HG03354 (cell line): ENCODE data around the gene SLC25A33.

Experiments used
- ATAC-seq: cut with Tn5 transposase; IDR thresholded peaks from one replicate; pipeline ENCODE4 v1.9.1; 2021; ENCODE audit warnings: mild to moderate bottlenecking; ENCODE audit not compliant: unreplicated experiment, poor library complexity, severe bottlenecking

SLC25A33 gene

DNA sequence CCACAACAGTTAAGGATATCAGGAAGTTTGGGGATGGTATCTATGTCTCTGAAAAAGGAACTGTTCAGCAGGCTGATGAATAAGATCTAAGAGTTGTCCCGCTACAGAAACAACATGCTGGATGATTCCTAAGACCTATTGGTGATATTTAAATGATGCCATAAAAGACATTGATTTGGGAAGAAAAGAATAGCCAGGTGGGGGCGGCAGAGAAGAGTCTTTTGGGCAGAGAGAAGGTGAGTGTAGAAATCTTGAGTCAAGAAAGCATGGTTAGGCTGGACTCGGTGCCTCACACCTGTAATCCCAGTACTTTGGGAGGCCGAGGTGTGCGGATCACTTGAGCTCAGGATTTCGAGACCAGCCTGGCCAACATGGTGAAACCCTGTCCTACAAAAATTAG is 37.6 kb downstream of the SLC25A33 start:
- ATAC-seq = no peak

DNA sequence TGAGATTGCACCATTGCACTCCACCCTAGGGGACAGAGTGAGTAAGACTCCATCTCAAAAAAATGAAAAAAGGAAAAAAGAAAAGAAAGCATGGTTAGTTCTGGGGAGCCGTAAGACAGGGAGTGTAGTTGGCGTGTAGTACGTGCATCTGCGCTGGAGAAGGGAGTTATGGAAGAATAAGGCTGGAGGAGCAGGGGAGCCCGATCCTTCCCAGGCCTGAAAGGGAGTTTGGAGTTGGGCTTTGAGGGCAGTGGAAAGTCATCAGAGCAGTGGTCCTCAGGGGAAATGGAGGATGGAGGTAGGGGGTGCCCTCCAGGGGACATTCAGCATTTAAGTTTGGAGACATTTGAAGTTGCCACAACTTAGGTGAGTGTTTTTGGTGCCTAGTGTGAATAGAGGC is 38.2 kb downstream of the SLC25A33 start:
- ATAC-seq = no peak

GRCh38 chr1:9580942-9581341 is 41.7 kb downstream of the SLC25A33 start:
- ATAC-seq = no peak

DNA sequence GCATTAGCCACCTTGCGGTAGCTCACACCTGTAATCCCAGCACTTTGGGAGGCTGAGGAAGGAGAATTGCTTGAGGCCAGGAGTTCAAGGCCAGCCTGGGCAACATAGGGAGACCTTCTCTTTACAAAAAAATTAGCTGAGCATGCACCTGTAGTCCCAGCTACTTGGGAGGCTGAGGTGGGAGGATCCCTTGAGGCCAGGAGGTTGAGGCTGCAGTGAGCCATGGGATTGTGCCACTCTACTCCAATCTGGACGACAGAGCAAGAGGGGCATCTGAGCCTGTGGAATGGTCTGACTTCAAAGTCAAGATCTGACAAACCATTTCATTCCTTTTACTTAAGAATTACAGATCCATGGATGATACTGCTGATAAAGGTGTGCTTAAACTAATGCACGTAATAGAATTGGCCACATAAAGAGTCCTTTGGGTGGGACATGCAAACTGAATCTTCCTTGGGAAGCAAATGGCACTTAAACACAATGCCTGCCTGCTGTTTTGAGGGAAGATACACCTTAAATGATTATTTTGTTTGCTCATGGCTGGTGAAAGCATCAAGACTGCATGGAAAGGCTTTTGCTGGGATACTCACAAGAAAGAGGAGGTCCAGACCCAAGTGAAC is 47.0 kb downstream of the SLC25A33 start:
- ATAC-seq = no peak

GRCh38 chr1:9588551-9589143 is 49.4 kb downstream of the SLC25A33 start, which contains the start of gene TMEM201:
Gene TMEM201, plus strand, starts transcription at chr1:9588911. Its CDS starts 20 bp downstream, at chr1:9588931.
- ATAC-seq = peak; percentile 72

GRCh38 chr1:9589144-9589718 is 50.0 kb downstream of the SLC25A33 start:
- ATAC-seq = peak; percentile 21

DNA sequence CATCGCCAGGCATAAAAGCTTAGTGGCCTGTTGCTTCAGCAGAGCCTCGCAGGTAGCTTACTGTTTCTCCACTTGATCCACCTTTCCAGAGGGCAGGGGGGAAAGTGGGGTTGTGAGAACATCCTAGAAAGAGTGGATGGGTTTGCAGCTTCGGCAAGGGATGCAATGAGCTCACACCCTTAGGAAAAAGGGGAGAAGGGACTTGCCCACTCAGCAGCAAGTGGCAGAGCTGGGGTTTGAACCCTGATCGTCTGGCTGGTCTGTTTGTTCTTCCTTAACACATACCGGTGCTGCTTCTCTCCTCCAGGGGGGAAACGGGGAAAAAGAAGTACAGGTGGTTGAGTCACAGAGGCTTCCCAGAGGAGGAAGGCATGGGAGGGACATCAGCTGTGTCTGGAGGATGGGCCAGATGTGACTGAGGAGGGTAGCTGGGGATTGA is 50.5 kb downstream of the SLC25A33 start:
- ATAC-seq = no peak

DNA sequence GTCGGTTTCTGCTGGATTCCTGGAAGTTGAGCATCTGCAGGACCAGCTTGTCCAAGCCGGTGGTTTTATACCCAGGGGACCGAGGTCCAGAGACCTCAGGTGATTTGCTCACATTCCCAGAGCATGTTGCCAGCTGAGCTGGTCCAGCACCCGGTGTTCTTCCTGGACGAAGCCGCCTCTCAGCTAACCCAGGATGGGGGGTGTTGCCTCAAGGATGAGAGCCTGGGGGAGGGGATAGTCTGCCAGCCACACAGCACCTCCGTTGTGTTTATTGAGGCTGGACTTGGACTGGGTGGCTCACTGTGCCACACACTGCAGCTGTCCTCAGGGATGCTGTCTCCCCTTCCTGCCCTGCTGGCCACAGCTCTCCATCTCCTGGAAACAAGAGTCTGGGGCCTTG is 50.9 kb downstream of the SLC25A33 start:
- ATAC-seq = no peak

GRCh38 chr1:9590945-9591668 is 51.8 kb downstream of the SLC25A33 start:
- ATAC-seq = no peak

DNA sequence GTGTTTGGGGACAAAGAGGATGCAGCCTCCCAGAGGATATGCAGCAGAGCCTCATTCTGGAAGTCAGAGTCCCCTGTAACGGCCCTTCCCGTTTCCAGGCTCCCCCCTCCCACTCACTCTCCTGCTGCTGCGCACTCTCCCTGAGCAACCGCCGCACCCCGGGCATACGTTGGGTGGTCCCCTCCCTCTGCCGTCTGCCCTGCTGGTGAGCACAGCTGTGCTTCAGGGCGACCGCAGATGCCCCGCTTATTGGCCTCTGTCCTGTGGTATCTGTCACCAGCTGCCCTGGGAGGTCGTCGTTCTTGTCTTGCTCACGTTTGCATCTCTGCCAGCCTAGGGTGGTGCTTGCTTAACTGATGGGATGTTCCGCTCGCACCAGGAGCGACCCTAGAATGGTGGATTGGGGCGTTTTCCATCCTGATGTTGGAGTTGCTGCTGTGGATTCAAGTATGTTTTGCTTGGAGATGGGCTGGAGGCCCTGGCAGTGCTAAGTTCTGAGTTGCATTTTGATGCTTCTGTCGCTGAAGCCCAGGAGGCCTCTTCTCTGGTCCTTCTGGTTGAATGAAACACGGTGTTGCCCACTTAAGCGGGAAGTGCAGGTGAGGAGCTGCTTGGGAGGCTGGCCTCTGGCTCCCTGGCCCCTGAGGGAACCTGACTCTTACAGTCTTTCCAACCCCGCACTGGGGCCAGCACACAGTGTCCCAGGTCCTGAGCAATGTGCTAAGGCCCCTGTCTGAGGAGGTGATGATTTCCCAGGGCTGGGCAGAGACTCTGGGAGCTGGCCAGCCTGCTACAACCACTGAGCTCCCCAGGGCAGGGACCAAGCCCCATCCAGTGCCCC is 52.6 kb downstream of the SLC25A33 start:
- ATAC-seq = no peak

DNA sequence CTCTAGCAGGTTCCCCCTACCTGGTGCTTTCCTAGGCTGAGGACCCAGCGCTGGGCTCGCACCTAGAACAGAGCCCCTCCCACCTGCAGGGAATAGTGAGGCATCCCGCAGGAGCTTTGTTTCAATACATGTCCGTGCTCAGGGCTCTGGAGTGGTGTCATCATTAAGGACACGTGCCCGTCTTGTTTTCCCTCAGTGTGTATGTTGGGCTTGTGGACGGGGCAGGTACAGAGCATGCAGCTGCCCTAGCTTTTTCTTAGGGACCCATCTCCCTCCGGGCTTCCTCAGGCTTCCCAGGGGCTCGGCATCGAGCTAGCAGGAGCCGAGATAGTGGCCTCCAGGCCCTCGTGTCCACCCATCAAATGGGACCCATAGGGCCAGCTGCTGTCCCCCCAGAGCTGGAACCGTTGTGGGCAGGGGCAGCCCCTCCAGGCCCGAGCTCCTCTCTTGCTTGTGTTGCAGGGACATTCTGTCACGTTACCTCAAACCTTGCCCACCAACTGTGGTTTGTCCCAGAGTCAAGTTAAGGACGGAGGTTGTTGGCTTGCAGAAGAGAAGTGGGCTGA is 53.3 kb downstream of the SLC25A33 start:
- ATAC-seq = no peak

GRCh38 chr1:9593147-9593491 is 53.9 kb downstream of the SLC25A33 start:
- ATAC-seq = no peak

DNA sequence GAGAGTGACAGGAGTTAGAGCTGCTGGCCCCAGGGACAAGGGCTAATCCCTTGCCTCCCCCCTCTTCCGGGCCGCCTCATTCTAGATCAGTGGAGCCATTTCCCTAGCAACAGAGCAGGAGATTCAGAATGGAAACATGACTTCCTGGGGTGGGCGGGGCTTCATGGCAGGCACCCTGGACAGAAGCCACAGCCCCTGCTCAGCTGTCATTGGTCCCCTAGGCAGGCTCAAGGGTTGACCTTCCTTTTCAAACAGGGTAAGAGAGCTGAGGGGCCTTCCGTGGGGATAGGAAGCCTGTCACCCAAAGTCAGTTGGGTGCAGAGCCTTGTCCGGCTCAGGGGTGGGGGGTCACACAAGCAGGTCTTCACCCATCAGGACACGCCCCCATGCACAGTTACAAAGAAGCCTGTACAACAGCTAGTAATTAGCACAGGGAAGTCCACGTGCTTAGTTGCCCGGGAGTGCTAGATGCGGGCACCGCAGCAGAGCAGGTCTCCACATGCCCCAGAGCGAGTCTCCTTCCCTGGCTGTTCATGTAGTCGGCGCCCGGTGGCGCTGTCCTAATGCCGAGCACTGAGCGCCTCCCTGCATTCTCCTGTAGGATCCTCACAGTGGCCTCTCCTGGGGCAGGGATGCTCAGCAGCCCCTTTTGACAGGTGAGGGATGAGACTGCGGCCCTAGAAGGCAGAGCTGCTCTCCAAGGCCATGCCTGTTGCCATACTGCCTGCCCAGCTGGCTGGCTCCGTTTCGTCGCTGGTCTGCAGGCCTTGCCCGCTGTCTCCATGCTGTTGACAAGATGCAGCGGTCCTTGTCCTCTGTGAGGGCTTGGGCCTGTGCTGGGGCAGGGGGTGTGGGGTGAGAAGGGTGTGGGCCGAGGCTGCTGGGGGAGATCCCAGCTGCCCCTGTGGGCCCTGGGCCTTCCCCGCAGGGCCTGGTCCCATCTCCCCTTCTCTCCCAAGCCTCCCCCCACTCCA is 54.5 kb downstream of the SLC25A33 start:
- peak; percentile 47 for ATAC-seq

- ATAC-seq = no peak
Measured at GRCh38 chr1:9594471-9595155, 55.3 kb downstream of the SLC25A33 start.

DNA sequence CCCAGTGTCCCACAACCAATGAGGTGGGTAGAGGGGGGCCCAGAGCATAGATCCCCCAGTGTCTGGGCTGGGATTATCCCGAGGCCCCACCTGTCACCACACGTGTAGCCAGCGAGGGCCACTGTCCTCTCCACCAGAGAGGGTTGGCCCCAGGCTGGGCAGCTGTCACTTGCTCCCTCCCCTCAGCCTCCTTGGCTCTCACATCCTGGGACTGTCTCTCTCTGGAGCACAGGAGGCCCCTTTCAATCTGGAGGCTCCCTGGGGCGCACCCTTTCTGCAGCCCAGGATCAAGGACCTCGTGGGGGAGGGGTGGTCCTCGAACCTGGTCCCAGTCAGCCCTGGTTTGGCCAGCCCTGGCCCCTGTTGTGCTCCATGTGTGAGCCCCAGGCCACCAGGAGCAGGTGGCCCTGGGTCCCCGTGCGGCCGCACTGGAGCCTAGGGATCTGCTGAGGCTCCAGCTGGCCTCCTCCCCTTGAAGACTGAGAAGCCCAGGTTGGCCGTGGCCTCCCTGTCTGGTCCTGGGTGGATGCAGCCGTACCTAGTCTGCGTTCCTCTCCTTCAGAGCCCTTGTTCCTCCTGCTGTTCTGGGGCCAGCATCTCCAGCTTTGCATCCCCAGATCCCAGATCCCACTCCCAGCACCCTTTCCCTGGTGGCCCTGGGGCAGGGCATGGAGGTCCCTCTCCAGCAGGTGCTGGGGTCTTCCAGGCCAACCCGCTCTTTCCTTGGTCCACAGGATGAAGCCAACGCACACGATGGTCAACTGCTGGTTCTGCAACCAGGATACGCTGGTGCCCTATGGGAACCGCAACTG is 56.1 kb downstream of the SLC25A33 start:
- ATAC-seq = no peak

DNA sequence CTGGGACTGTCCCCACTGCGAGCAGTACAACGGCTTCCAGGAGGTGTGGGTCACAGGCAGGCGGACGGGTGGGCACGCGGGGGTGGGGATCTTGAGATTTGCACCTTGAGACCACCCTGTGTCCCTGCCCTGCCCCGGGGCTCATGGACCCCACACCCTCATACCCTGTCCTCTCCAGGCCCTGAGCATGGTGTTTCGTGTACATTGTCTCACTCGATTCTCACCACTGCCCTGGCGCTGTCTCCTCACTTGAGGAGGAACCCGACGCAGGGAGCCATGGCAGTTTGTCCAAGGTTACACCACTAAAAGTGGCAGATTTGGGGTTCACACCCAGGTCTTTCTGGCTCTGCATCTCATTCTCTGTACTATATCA is 56.7 kb downstream of the SLC25A33 start:
- ATAC-seq = no peak

DNA sequence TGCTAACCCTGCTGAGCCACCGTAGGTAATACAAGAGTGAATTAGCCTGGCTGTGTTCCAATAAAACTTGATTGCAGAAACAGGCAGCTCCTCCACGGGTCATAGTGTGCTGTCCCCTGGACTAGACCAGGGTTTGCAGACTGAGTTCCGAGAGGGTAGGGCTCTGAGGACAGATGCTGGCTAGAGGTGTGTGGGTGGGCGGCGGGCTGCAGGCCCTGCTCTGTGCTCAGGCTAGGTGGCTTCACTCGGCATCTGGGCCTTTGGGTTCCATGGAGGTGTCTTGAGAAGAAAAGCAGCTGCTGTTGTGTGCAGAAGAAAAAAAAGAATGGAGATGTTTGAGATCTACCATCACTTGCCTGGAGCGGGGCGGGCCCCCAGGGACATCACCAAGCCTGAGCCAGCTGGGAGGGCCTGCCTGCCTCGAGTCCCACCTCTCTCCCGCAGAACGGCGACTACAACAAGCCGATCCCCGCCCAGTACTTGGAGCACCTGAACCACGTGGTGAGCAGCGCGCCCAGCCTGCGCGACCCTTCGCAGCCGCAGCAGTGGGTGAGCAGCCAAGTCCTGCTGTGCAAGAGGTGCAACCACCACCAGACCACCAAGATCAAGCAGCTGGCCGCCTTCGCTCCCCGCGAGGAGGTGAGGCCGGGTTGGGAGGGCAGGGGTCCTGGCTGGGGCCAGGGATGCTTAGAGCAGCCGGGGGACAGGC is 57.3 kb downstream of the SLC25A33 start:
- ATAC-seq = no peak
